GM12892 (cell line): ENCODE measurements around the gene APBB2.

Source experiments
- POLR2A ChIP-seq: IDR thresholded peaks from 2 replicates; pipeline ENCODE4 v1.6.1; 2011; ENCODE audit warnings: low read depth, low read length, control low read depth
- POLR2AphosphoS5 ChIP-seq: IDR thresholded peaks from 2 replicates; pipeline ENCODE4 v1.6.1; 2011; ENCODE audit warnings: low read depth, low read length, control low read depth
- TAF1 ChIP-seq: IDR thresholded peaks from 2 replicates; pipeline ENCODE4 v1.6.1; 2011; ENCODE audit warnings: low read depth, mild to moderate bottlenecking, control low read depth, low read length, borderline replicate concordance

- TF ChIP-seq POLR2A: no peak
- TF ChIP-seq TAF1: no peak
- no peak for TF ChIP-seq POLR2AphosphoS5
Measured at GRCh38 chr4:41044165-41044564, 170.2 kb downstream of the APBB2 start.
